ENCODE results near the gene PPFIBP2.
"Not testable (repeated sequence)": the region's sequence is repeated elsewhere in the genome, so short reads cannot be mapped to it uniquely, and the experiment has no call there.

The PPFIBP2 gene

DNA sequence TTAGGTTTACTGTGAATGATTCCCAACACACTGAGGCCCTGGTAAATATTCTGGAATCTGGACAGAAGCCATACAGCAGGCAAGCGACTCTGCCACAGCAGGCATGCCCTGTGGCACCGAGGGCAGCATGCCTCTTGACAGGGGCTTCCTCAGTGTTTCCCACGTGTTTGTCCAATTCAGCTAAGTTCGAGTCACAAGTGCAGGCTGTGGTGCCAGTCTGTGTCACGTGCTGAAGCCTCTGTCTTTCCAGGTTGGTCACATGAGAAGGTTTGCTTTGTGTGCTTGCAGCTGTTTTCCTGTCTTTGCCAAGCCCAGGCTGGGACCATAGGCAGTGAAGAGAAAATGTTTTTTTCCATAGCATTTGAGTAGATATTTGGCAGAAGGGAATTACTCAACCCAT, 2.4 kb upstream of the PPFIBP2 start:
- Mint-ChIP-seq H3K27ac (peak overlapping the region; percentile 76), H3K4me3 (peak overlapping the region in 1 of 2 donors; percentile 8), H3K27me3 (peaks cover 0 to 5% of the 10 kb centered on the region in 2 donors), H3K36me3 (peaks cover 2 to 13% of the 10 kb centered on the region in 2 donors), H3K9me3 (peaks cover 0 to 4% of the 10 kb centered on the region in 2 donors), H3K4me1 (peaks cover 42 to 64% of the 10 kb centered on the region in 2 donors)
- no peak for ATAC-seq (replicated peaks)
- DNase-seq: no peak

DNA sequence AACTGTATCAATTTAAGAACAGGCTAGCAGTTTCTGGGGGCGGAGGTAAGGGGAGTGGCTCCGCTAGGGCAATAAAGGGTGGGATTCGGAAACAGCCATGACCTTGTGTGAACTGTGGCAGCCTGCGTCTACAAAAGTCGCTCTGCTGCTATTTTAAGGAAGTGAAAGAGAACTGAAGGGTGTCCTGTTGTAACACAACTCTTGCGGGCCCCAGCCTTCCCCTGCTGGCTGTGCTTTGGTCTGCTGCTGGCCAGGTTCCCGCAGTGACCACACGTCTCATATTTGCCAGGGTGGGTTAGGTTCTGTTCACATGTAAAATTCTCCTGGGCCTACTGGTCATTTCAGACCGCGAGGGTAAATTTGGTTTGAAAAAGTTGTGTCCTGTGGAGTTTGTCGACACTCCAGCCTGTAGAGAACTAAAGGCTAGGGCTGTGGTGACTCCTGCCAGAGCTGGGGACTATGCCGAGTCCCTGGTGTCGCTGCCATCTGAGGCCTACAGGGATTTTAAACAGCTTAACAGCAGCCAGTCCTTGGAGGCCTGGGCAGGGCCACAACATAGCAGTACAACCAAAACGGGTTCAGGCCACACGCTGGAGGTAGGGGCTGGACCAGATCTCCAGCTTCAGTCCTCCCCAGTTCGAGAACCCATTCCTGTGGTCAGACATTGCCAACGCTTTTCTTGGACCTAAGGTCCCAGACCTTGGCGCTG, 1.1 kb upstream of the PPFIBP2 start:
- H3K4me1 Mint-ChIP-seq: peaks cover 47 to 67% of the 10 kb centered on the region in 2 donors
- DNase-seq: peak; percentile 81
- peaks cover 0 to 5% of the 10 kb centered on the region in 2 donors for H3K27me3 Mint-ChIP-seq
- peak overlapping the region; percentile 97 for H3K27ac Mint-ChIP-seq
- peak overlapping the region; percentile 91 to 92 for H3K4me3 Mint-ChIP-seq
- H3K9me3 Mint-ChIP-seq: peaks cover 0 to 4% of the 10 kb centered on the region in 2 donors
- ATAC-seq (replicated peaks): peak; percentile 84 to 85
- H3K36me3 Mint-ChIP-seq: peaks cover 4 to 16% of the 10 kb centered on the region in 2 donors

DNA sequence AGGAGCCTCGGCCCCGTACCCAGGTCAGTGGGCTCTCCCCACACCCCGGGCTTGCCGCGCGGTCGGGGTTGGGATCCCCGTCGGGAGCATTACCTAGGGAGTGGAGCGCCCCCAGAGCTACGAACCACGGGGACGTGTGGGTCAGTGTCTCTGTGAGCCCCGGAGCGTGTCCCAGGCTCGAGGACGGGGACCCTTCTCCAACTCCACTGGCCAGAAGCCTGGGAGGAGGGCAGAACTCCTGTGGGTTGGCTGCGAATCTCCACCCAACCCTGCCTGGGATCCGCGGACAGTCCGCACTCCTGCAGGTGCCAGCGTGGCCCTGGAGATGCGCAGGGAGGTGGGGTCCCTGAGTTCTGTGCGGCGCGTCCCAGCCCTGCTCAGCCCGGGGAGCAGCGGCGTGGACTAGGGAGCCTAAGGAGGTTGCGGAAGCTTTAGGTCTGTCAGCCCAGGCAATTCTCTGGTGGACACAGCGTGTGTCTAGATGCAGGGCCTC, 346 bp downstream of the PPFIBP2 start:
- peak; percentile 2 to 35 for ATAC-seq (replicated peaks)
- peaks cover 0 to 5% of the 10 kb centered on the region in 2 donors for H3K27me3 Mint-ChIP-seq
- peak overlapping the region; percentile 91 to 92 for H3K4me3 Mint-ChIP-seq
- peaks cover 60 to 82% of the 10 kb centered on the region in 2 donors for H3K4me1 Mint-ChIP-seq
- no peak for DNase-seq
- peaks cover 0 to 14% of the 10 kb centered on the region in 2 donors for H3K9me3 Mint-ChIP-seq
- H3K27ac Mint-ChIP-seq: peak overlapping the region; percentile 80
- peaks cover 9 to 30% of the 10 kb centered on the region in 2 donors for H3K36me3 Mint-ChIP-seq

DNA sequence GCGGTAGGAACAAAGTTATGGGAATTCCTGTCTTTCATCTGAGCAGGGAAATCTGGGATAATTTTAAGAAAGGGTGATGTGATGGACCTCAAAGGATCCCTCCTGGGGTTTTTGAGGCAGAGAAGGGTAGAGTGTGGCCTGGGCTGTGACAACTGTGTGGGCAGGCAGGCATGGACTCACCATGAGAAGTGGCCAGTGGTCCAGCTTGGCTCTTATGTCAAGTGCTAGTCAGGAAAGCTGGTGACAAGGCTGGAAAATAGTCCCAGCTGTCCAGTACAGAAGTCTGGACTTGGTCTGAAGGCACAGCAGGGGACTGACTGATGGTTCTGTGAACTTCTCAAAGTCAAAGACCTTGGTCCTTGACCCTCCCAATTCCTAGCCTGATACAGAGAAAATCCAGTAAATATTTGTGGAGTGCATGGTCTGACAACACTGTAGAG, 1.7 kb downstream of the PPFIBP2 start:
- no peak for DNase-seq
- H3K4me1 Mint-ChIP-seq: peaks cover 53 to 76% of the 10 kb centered on the region in 2 donors
- H3K27me3 Mint-ChIP-seq: peaks cover 0 to 5% of the 10 kb centered on the region in 2 donors
- peaks cover 0 to 15% of the 10 kb centered on the region in 2 donors for H3K9me3 Mint-ChIP-seq
- peak overlapping the region; percentile 60 to 68 for H3K4me3 Mint-ChIP-seq
- H3K27ac Mint-ChIP-seq: peak overlapping the region; percentile 27
- ATAC-seq (replicated peaks): no peak
- peaks cover 9 to 35% of the 10 kb centered on the region in 2 donors for H3K36me3 Mint-ChIP-seq

DNA sequence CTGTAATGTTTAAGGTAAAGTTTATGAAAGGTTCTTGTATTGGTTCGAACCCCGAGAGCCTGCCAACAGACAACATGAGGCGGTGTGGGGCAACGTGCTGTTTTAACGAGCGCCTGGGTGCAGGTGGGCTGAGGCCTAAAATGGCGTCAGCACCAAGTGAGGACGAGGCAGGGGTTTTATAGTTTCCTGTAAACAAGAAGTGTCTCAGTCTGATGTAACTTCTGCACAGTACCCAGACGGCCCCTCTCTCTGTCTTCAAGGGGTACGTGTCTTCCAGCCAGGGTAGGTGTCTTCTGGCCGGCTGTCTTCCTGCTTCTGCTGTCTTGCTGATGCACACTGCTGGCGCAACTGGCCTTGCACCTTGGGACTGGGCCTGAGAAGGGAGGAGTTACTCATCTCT, 2.7 kb downstream of the PPFIBP2 start:
- ATAC-seq (replicated peaks) (no peak), DNase-seq (no peak)
- Mint-ChIP-seq H3K27ac (peak overlapping the region; percentile 60), H3K9me3 (peaks cover 0 to 15% of the 10 kb centered on the region in 2 donors), H3K27me3 (peaks cover 0 to 5% of the 10 kb centered on the region in 2 donors), H3K4me1 (peaks cover 49 to 66% of the 10 kb centered on the region in 2 donors), H3K4me3 (peak overlapping the region in 1 of 2 donors; percentile 44), H3K36me3 (peaks cover 9 to 35% of the 10 kb centered on the region in 2 donors)

DNA sequence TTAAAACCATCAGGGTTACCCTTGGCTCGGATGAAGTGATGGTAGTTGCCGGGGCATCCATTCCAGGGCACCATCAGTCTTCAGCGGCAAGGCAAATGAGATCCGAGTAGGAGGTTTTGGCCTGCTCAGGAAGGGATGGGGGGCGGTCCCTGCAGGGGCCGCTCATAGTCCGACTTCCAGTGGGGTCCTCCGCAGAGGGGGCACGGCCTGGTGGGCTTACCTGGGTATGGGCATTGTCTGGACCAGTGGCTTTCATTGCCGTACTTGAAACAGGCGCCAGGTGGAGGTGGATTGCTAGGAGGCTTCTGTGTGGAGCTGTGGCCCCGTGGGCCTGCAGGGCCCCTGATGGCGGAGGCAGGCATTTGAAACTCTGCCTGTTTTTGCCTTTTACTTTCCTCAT, 3.9 kb downstream of the PPFIBP2 start:
- DNase-seq; ATAC-seq (replicated peaks); H3K27me3 Mint-ChIP-seq; H3K27ac Mint-ChIP-seq: not testable (repeated sequence)
- peaks cover 9 to 35% of the 10 kb centered on the region in 2 donors for H3K36me3 Mint-ChIP-seq
- peak overlapping the region in 1 of 2 donors; percentile 44 for H3K4me3 Mint-ChIP-seq
- H3K9me3 Mint-ChIP-seq: peaks cover 0 to 15% of the 10 kb centered on the region in 2 donors
- peaks cover 38 to 53% of the 10 kb centered on the region in 2 donors for H3K4me1 Mint-ChIP-seq

DNA sequence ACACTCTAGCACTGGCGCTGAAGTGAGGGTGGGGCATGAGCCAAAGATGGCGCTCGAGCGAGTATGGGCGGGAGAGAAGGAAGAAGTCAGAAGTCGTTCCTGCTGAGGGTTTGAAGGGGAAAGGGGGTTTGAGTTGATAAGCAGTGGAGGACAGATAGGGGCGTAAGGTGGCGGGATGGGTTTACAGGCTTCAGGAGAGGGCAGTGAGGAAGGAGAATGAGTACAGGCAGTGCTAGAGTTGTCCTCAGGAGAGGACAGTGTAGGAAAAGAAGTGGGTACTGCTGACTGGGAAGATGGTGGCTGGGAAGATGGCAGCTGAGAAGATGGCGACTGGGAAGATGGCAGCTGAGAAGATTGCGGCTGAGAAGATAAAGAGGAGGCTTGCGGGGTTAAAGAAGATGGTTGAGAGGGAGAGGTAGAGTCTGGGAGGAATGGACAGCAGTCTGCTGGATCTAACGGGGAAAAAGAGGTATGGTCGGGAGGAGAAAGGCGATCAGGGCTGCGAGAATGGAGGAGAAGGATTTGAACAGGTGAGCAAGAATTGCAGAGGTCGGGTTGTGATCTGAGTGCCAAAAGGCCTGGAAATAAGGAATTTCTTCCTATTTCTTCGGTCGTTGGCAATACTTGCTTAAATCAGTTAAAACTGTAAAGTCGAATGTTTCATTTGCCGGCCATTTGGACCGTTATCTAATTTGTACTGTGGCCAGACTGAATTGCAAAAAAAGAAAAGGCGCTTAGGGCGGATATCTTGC, 5.2 kb downstream of the PPFIBP2 start:
- peak overlapping the region; percentile 78 for H3K27ac Mint-ChIP-seq
- ATAC-seq (replicated peaks) (no peak), DNase-seq (no peak)
- peak overlapping the region; percentile 20 to 76 for H3K4me3 Mint-ChIP-seq
- peaks cover 9 to 39% of the 10 kb centered on the region in 2 donors for H3K36me3 Mint-ChIP-seq
- peaks cover 0 to 5% of the 10 kb centered on the region in 2 donors for H3K27me3 Mint-ChIP-seq
- H3K9me3 Mint-ChIP-seq: peaks cover 0 to 15% of the 10 kb centered on the region in 2 donors
- H3K4me1 Mint-ChIP-seq: peaks cover 35 to 50% of the 10 kb centered on the region in 2 donors

DNA sequence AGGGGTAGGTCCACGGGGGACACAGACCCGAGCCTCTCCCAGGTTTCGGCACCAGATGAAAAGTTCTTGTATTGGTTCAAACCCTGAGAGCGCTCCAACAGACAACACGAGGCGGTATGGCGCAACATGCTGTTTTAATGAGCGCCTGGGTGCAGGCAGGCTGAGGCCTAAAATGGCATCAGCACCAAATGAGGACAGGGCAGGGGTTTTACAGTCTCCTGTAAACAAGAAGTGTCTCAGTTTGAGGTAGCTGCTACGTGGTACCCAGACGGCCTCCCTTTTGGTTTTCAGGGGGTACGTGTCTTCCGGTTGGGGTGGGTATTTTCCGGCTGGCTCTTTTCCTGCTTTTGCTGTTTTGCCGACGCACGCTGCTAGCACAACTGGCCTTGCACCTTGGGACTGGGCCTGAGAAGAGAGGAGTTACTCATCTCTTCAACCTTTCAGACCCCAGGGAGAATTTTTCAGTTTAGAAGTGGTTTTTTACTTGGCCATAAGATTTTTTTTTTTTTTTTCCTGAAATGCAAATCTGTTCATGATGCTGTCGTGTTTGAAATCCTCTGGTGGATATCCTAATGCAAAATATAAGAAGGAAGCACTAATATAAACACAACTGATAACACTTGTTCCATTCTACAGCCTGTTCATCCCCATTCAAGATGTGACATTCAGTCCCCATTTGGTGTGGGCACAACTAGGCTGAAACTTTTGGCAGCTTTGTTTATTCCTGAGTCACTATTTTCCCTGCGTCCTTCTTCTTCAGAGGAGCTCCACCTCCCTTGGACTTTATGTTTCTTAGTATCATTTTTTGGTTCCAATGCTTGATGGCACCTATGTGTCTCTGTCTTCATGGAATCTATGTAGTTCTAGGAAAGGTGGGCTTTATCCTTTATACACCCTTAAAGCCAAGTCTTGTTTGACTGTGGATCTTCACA, 6.5 kb downstream of the PPFIBP2 start:
- Mint-ChIP-seq H3K36me3 (peaks cover 9 to 47% of the 10 kb centered on the region in 2 donors), H3K4me1 (peaks cover 35 to 40% of the 10 kb centered on the region in 2 donors), H3K4me3 (no peak overlapping the region), H3K27me3 (peaks cover 0 to 2% of the 10 kb centered on the region in 2 donors), H3K27ac (no peak overlapping the region), H3K9me3 (peaks cover 0 to 15% of the 10 kb centered on the region in 2 donors)
- DNase-seq (peak; percentile 39), ATAC-seq (replicated peaks) (peak; percentile 53 to 68)

DNA sequence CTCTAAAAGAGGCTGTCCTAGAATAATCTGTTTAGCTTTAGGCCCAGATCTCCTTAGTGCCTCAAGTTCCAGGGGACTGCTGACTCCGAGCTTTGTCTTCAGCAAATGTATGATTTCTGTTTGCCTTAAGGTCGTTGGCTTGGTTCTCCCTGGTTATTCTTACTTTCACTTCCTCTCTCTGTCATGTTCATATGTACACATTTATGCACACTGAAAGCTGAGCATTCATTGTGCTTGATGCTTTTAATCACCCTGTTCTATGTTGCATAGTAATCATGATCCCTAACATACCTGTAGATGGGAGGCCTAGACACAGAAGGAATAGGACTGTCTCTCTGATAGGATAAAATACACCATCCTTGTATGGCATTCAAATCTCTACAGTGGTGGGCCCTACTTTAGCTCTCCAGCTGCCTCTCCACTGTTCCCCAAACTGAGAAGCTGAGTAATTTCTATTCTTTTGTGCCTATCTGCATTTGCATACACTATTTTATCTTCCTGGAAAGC, 7.2 kb downstream of the PPFIBP2 start:
- H3K4me1 Mint-ChIP-seq: peaks cover 32 to 39% of the 10 kb centered on the region in 2 donors
- H3K27ac Mint-ChIP-seq: no peak overlapping the region
- no peak for DNase-seq
- H3K9me3 Mint-ChIP-seq: peaks cover 0 to 15% of the 10 kb centered on the region in 2 donors
- no peak overlapping the region for H3K4me3 Mint-ChIP-seq
- peak; percentile 81 to 86 for ATAC-seq (replicated peaks)
- peaks cover 9 to 50% of the 10 kb centered on the region in 2 donors for H3K36me3 Mint-ChIP-seq
- H3K27me3 Mint-ChIP-seq: no peaks in the 10 kb centered on the region

DNA sequence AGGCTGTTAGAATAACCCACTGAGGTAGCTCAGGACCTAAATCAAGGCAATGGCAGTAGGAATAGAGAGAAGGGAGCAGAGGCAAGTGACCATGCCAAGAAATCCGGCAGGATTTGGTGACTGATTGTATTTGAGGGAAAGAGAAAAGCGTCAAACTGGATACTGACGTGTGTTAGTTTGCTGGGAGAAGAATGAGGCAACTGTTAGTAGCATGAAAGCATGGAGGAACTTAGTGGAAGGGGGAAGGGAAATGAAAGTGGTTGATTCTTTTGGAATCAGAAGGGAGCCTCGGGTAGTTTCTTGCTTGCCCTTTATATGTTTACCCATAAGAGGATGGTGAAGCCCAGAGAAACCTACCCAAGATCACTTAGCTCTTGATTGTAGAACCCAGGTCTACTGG, 8.3 kb downstream of the PPFIBP2 start:
- H3K27ac Mint-ChIP-seq: no peak overlapping the region
- DNase-seq: no peak
- peaks cover 32 to 36% of the 10 kb centered on the region in 2 donors for H3K4me1 Mint-ChIP-seq
- H3K36me3 Mint-ChIP-seq: peaks cover 7 to 49% of the 10 kb centered on the region in 2 donors
- H3K9me3 Mint-ChIP-seq: peaks cover 0 to 11% of the 10 kb centered on the region in 2 donors
- H3K27me3 Mint-ChIP-seq: no peaks in the 10 kb centered on the region
- H3K4me3 Mint-ChIP-seq: no peak overlapping the region
- ATAC-seq (replicated peaks): no peak

DNA sequence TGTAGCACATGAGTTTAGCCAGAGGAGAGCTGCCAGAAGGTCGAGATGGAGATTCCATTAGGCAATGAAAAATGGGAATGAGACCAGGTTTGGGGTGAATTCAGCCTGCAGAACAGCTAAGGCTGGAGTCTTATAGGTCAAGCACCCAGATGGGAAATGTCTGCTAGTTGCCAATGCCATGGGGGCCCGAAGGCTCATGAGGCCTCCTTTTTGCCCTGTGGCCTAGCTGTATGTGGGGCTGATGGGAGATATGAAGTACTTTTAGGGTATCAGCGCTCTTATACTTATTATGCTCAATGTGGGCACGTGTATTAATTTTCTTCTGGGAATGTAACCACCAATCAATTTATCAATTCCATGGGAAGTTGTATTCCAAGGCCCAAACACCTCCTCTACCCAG, 8.7 kb downstream of the PPFIBP2 start:
- Mint-ChIP-seq H3K36me3 (peaks cover 4 to 49% of the 10 kb centered on the region in 2 donors), H3K9me3 (peaks cover 0 to 11% of the 10 kb centered on the region in 2 donors), H3K4me3 (peak overlapping the region in 1 of 2 donors; percentile 6), H3K27me3 (no peaks in the 10 kb centered on the region), H3K27ac (no peak overlapping the region), H3K4me1 (peaks cover 31 to 36% of the 10 kb centered on the region in 2 donors)
- ATAC-seq (replicated peaks) (no peak), DNase-seq (no peak)

DNA sequence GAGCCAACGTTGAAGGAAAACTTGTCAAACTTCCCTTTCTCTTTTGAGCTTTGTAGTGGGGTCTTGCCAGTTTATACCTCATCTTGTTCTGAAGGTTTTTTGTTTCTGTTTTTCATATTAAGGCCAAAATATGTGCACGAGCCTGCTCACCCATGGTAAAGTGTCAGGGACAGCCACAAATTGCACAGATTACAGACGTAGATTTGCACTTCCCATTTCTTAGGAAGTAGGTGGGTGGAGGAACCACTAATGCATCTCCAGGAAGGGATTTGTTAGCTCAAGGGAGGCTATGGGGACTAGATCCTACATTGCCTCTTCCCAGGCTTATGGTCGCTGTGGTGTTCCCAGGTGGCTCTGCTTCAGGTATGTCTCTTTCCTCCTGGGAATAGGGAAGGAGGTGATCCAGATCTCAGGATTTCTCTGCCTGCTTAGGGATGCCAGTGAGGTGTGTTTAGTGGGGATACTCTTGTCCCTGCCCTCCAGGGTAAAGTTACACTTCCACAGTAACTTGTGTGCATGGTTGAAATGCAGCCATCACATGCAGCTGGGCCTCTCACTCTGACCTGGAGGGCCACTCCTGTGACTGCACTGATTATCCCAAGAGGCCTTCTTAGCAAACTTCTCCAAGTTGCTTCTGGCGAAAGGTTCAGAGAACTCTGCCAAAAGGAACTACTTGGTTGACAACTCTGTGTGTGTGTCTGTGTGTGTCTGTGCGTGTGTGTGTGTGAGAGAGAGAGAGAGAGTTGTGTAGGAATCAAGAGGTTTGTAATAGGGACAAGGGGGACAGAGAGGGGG, 9.8 kb downstream of the PPFIBP2 start:
- peak overlapping the region in 1 of 2 donors; percentile 79 for H3K4me3 Mint-ChIP-seq
- DNase-seq (peak; percentile 38), ATAC-seq (replicated peaks) (peak; percentile 28 to 35)
- peaks cover 2 to 43% of the 10 kb centered on the region in 2 donors for H3K36me3 Mint-ChIP-seq
- H3K9me3 Mint-ChIP-seq: peaks cover 0 to 6% of the 10 kb centered on the region in 2 donors
- H3K27ac Mint-ChIP-seq: no peak overlapping the region
- H3K4me1 Mint-ChIP-seq: peaks cover 30 to 37% of the 10 kb centered on the region in 2 donors
- H3K27me3 Mint-ChIP-seq: no peaks in the 10 kb centered on the region
